Activated naive CD4-positive, alpha-beta T cell treated with Interleukin-2 at 50 U/mL for 16 hours (primary cell): Measurements from ENCODE around the gene MVD.
A peak's percentile ranks its signal among the peaks of the same experiment; 100 is the strongest.
"Not testable (repeated sequence)": the region's sequence is repeated elsewhere in the genome, so short reads cannot be mapped to it uniquely, and the experiment has no call there.

ENCODE experiments used
- DNase-seq: peaks from one replicate; pipeline ENCODE4 v3.0.0-alpha.2; 2020

Gene MVD

DNA sequence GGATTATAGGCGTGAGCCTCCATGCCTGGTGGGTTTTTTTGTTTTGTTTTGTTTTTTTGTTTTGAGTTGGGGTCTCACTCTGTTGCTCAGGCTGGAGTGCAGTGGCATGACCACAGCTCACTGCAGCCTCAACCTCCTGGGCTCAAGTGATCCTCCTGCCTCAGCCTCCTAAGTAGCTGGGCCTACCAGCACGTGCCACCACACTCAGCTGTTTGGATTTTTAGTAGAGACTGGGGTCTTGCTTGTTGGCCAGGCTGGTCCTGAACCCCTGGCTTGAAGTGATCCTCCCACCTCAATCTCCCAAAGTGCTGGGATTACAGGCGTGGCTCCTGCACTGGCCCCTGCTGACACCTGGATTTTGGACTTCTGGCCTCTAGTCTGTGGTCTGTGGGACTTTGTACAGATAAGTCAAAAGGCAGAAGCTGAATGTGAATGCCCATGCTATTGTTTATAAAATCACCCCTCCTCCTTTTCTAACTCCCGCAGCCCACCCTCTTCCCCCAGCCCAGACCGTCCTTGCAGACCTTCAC is 17.7 kb upstream of the MVD start:
- DNase-seq, result no peak

- DNase-seq, result no peak
Measured at GRCh38 chr16:88678224-88678979, 15.5 kb upstream of the MVD start.

- no peak for DNase-seq
Measured at GRCh38 chr16:88677721-88678120, 14.8 kb upstream of the MVD start.

DNA sequence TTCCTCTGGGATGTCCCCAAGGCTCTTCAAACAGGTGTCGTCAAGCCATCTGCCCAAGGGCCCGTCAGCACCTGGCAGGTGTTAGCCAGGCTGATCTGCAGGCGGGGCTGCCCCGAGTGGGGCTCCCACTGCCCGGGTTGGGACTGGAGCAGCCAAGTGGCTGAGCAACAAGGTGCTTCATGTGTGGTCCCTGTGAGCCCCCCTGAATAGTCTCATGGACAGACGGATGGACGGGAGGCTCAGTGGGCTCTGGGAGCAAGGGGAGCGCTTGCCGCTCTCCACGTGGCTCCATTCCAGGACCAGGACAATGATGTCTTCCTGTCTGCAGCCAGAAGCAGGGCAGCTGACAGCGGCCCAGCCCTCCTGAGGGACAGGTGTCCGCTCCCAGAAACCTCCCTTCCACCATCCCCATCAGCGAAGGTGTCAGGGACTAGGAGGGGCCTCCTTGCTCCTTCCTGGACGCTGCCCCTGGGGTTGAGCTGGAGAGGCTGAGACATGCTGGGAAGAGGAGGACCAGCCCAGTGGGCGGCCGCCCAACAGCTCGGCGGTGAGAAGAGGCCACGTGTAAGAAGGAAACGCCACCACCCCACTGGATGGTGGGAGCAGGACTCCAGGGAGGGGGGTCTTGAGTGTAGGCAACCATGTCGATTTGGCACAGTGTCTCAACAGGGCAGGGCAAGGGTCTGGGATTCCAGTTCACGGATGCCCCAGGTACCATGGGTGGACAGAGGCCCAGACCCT is 13.8 kb upstream of the MVD start:
- no peak for DNase-seq

DNA sequence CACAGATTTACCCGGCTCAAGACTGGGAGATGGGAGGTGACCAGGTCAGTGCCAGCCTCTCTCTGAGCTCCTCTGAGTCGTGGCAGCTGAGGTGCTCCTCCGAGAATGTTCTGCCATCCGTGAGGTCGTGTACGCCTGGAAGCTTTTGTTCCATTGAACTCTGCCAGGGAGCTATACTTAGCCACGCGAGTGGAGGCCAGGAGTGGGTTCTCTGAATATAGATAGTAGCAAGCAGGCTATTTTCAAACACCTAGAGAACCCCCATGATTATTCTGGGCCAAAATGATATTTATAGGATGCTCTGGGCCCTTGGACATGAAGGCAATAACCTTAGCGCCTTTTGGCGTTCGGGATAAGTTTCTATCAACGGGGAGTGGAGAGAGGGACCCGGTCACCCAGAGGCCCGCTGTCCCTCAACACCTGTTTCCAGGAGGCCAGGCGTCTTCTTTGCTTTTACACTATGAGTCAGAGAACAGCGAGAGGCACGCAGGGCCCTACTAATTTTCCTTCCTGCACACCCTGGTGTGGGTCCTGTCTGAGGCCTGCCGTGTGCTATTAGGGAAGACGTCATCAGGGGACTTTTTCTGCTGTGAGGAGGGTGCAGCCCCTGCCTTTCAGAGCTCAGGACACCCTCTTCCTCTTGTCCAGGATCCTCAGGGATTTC is 11.0 kb upstream of the MVD start:
- DNase-seq, result no peak

DNA sequence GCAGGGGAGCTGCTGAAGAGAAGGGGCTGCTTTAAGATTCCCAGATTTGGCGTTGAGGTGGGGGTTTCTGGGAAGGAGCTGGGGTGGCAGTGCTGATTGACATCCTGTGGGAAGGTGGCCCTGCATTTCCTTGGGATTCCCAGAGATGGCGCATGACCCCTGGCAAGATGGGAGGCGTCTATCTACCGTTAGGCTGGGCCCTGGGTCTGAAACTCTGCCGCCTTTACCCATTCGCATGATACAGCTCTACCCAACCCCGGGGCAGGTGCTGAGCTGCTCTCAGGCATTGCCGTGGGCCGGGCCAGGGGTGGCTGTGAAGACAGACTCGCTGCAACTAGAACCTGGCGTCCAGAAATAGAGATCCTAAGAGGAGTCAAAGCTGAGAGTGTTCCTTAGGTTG is 9.9 kb upstream of the MVD start:
- no peak for DNase-seq

GRCh38 chr16:88671806-88672205 is 8.9 kb upstream of the MVD start:
- DNase-seq, result no peak

DNA sequence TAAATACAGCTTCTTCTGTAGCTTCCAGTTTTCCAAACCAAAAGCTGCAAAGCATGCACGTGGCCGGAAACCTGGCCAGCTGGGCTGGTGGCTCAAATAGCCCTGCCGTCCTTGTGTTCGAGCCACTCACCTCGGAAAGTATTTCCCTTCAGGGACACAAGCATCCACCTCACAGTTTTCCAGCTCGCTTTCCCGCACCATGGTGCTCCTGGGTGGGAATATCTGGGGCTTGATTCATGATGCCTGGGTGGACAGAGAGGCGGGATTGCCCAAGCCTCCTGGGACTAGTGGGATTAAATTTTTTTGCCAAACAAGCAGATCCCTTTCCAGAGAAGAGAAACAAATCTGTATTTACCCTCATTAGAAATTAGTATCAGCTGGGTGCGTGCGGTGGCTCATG is 7.1 kb upstream of the MVD start:
- no peak for DNase-seq

- not testable (repeated sequence) for DNase-seq
Measured at GRCh38 chr16:88669493-88669892, 6.6 kb upstream of the MVD start.

DNA sequence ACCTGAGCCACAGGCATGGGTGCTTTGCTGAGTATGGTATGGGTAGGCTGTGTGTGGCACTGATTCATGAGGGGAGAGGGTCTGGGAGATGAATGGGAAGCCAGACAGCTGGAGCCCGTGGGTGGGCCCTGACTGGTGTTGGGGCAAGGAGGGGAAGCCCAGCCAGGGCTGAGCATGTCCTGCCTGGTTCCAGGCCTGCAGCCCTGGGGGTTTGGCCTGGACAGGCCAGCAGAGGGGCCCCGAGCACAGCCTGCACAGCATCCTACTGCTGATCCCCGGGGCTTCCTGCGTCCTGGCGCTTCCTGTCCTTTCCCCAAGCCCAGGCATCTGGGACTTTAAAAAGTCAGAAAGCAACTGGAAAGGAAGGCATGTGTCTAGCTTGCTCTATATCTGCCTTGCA is 4.6 kb upstream of the MVD start:
- no peak for DNase-seq

GRCh38 chr16:88665570-88665969 is 2.7 kb upstream of the MVD start:
- no peak for DNase-seq

DNA sequence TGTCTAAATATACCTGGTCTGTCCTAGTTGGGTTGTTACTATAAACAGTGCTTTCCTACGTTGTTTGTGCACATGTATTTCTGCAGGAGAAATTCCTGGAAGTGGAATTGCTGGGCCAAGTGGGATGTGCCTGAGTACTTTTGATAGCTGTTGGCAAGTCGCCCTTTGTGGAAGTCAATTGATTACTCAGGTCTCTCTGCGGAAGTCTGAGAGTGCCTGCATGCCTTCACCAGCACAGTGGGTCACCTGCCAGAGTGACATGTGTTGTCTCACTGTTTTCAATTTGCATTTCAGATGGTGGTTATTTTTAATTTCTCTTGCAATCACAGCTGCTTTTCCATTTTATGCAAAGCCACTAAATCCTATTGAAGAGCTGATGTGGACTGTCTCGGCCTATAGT is 2.3 kb upstream of the MVD start:
- no peak for DNase-seq

- DNase-seq, result peak; percentile 32
Measured at GRCh38 chr16:88662222-88662842, 559 bp downstream of the MVD start.

GRCh38 chr16:88661468-88661867 is 1.4 kb downstream of the MVD start:
- no peak for DNase-seq

DNA sequence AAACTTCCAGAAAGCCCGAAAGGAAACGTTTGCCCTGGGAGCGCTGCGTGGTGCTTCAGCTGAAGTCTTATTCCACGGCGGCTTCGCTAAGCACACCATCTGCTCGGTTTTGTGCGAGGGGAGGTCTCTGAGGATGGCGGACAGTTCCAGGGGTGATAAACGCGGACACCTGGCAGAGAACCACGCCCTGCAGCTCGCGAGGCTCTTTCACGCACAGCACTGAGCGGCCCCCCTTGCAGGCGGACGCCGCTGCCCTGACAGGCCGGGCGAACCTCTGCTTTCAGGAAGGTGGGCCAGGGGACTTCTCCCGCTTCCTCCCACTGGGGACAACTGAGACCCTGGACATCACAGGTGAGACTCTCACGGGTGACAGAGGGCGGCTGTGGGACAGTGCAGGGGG is 3.7 kb downstream of the MVD start:
- no peak for DNase-seq

GRCh38 chr16:88658714-88659113 is 4.2 kb downstream of the MVD start:
- no peak for DNase-seq

- DNase-seq, result no peak
Measured at GRCh38 chr16:88657371-88657770, 5.5 kb downstream of the MVD start.

GRCh38 chr16:88656291-88656980 is 6.5 kb downstream of the MVD start:
- no peak for DNase-seq

DNA sequence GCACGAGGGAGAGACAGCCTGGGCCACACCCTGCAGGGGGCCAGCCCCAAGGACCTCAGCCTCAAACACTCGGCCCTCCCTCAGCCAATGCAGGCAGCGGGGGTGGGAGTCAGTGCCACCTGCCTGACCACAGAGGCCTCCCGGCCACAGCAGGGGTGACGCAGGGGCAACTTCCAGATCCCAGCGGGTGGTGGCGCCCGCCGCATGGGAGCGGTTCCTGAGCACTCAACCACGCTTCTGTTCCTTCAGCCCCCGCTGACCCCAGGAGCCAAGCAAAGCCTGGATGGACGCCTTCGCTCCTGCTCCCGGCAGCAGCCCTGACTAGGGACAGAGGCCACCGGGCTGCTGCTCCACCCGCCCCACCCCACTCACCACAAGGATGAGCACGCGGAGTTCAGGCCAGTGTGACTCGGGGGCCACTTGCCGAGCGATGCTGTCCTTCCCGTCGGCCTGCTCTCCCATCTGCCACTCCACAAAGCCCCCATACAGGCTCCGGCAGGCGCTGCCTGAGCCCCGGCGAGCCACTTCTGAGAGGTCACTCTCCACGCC is 7.1 kb downstream of the MVD start:
- no peak for DNase-seq

DNA sequence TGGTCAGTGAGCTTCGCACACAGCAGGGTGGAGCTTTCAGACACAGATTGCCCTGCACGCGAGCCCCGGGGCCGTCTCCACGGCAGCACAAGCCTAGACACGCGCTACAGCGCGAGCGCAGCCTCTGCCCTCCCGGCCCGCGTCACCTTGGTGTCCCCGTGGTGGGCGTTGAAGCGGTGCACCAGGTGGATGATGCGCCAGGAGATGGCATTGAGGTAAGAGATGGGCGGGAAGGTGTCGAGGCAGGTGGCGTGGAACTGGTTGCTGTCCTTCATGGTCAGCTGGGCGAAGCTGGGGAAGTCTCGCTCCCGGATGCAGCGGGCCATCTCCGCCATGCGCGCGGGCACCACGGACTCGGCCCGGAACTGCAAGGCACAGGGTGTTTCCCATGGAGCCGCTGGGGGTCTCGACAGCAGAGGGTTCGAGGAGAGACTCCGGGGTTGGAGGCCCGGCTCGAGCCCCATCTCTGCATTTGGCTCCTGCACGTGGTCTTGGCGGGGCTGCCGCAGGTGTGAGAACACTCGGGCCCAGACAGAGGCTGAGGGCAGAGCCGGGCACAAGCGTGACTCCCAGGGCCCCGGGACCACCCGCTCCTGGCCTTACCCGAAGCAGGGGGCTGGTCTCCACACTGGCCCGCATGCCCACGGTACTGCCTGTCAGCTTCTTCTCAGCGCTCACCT is 7.7 kb downstream of the MVD start:
- no peak for DNase-seq

DNA sequence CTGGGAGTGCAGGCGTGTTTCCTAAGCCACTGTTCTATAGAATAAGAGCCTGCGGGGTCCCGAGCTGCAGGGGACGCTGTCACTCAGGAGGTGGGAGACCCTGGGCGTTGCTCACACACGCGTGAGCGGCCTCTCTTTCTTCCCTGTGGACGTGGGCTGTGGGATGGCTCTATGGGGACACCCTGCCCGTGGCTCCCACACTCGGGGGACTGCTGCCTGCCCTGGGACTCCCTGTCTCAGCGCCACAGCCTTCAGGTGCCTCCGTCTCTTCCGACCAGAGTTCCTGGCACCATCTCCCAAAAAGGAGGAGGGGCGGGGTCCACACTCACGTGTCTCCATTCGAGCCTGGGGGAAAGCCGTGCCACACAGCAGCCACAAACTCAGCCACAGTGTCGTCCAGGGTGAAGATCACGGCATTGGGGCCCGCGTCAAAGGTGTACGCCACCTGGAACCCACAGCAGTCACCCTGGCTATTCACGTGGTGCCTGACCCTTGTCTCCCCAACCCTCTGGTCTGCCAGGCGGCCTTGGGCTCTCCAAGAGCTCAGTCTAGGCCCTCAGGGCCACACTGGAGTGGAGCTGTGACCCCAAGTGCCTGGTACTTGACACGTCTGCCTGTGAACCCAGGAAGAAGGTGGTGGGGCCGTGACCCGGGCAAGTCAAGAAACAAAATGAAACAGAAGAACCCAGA is 8.4 kb downstream of the MVD start:
- no peak for DNase-seq
